Erythroblast (primary cell): ENCODE data around the gene AJM1.
"Not testable (repeated sequence)": the region's sequence is repeated elsewhere in the genome, so short reads cannot be mapped to it uniquely, and the experiment has no call there.

ENCODE experiments used
- GATA1 ChIP-seq: IDR thresholded peaks from 2 replicates; pipeline ENCODE4 v1.6.1; 2011; ENCODE audit warnings: low read depth, mild to moderate bottlenecking, control low read depth, low read length, moderate library complexity
- POLR2A ChIP-seq: IDR thresholded peaks from 2 replicates; pipeline ENCODE4 v1.6.1; 2011; ENCODE audit warnings: mild to moderate bottlenecking, low read length

DNA sequence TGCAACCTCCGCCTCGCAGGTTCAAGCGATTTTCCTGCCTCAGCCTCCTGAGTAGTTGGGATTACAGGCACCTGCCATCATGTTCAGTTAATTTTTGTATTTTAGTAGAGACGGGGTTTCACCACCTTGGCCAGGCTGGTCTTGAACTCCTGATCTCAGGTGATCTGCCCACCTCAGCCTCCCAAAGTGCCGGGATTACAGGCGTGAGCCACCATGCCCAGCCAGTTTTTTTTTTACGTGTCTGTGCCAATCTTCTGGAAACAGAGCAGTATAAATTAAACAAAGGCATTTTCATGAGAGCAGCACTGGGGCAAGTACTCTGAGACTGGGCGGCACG is 40.6 kb downstream of the AJM1 start:
- TF ChIP-seq POLR2A, GATA1: not testable (repeated sequence)
